GM19240 (cell line): ENCODE results near the gene LYSMD2.

Experiments
- DNase-seq: peaks from one replicate; pipeline ENCODE4 v3.0.0; 2011; ENCODE audit warnings: low spot score; ENCODE audit not compliant: insufficient read length

Gene LYSMD2

GRCh38 chr15:51720201-51720995 is 17.1 kb downstream of the LYSMD2 start:
- no peak for DNase-seq

- no peak for DNase-seq
These were observed 18.7 kb downstream of the LYSMD2 start for GRCh38 chr15:51718746-51719145.

GRCh38 chr15:51718219-51718618 is 19.2 kb downstream of the LYSMD2 start:
- DNase-seq: no peak

GRCh38 chr15:51714911-51715310 is 22.5 kb downstream of the LYSMD2 start:
- no peak for DNase-seq

GRCh38 chr15:51714162-51714561 is 23.3 kb downstream of the LYSMD2 start:
- no peak for DNase-seq

GRCh38 chr15:51709031-51709430 is 28.4 kb downstream of the LYSMD2 start:
- DNase-seq: no peak

GRCh38 chr15:51708013-51708412 is 29.4 kb downstream of the LYSMD2 start:
- DNase-seq: no peak

- DNase-seq: no peak
These were observed 30.4 kb downstream of the LYSMD2 start for GRCh38 chr15:51706926-51707608.

GRCh38 chr15:51706291-51706690 is 31.2 kb downstream of the LYSMD2 start:
- DNase-seq: no peak

- no peak for DNase-seq
These were observed 34.7 kb downstream of the LYSMD2 start for GRCh38 chr15:51702710-51703109.

GRCh38 chr15:51699373-51699772 is 38.1 kb downstream of the LYSMD2 start:
- no peak for DNase-seq

GRCh38 chr15:51697163-51697562 is 40.3 kb downstream of the LYSMD2 start:
- no peak for DNase-seq

- DNase-seq: no peak
These were observed 40.9 kb downstream of the LYSMD2 start for GRCh38 chr15:51696566-51696965.

- DNase-seq: no peak
These were observed 45.3 kb downstream of the LYSMD2 start for GRCh38 chr15:51692154-51692553.

GRCh38 chr15:51688863-51689262 is 48.6 kb downstream of the LYSMD2 start:
- no peak for DNase-seq

GRCh38 chr15:51687565-51687964 is 49.9 kb downstream of the LYSMD2 start:
- no peak for DNase-seq

GRCh38 chr15:51681303-51681963 is 56.0 kb downstream of the LYSMD2 start, which contains the start of gene SCG3:
SCG3 (plus strand) TSS chr15:51681503; CDS start chr15:51681756, 253 bp downstream.
- DNase-seq: peak; percentile 10

GRCh38 chr15:51680321-51680720 is 57.1 kb downstream of the LYSMD2 start:
- DNase-seq: no peak

- DNase-seq: no peak
These were observed 59.4 kb downstream of the LYSMD2 start for GRCh38 chr15:51678096-51678495.

GRCh38 chr15:51677452-51677851 is 60.0 kb downstream of the LYSMD2 start:
- no peak for DNase-seq

- DNase-seq: no peak
These were observed 60.4 kb downstream of the LYSMD2 start for GRCh38 chr15:51677021-51677420.

- no peak for DNase-seq
These were observed 62.2 kb downstream of the LYSMD2 start for GRCh38 chr15:51675234-51675633.
